Central memory CD8-positive, alpha-beta T cell (primary cell): Measurements from ENCODE around the gene HASPIN.
A peak's percentile ranks its signal among the peaks of the same experiment; 100 is the strongest.

ENCODE experiments used
- ATAC-seq: fragments of 150-1000 bp; cut with Tn5 transposase; replicated peaks from 2 replicates; pipeline ENCODE4 v1.10.0; 2022; ENCODE audit warnings: mild to moderate bottlenecking, moderate FRiP score, moderate number of reproducible peaks; ENCODE audit not compliant: poor library complexity, severe bottlenecking; ENCODE audit errors: extremely low read depth
- DNase-seq, 2 donors: peaks; one replicate each; pipeline ENCODE4 v3.0.0; 2021; ENCODE audit warnings: low spot score in 2 of 2
- H3K27ac Mint-ChIP-seq: one replicate; pipeline ENCODE4 v1.8.0; 2022; ENCODE audit warnings: low read depth, mild to moderate bottlenecking, moderate library complexity, mixed read lengths
- H3K27me3 Mint-ChIP-seq: one replicate; pipeline ENCODE4 v1.8.0; 2022; ENCODE audit warnings: mixed read lengths
- H3K36me3 Mint-ChIP-seq: one replicate; pipeline ENCODE4 v1.8.0; 2022; ENCODE audit warnings: mild to moderate bottlenecking, moderate library complexity, mixed read lengths; ENCODE audit not compliant: insufficient read depth
- H3K4me1 Mint-ChIP-seq: one replicate; pipeline ENCODE4 v1.8.0; 2022; ENCODE audit warnings: mixed read lengths
- H3K4me3 Mint-ChIP-seq: one replicate; pipeline ENCODE4 v1.8.0; 2022; ENCODE audit warnings: mild to moderate bottlenecking, moderate library complexity, mixed read lengths
- H3K9me3 Mint-ChIP-seq: one replicate; pipeline ENCODE4 v1.8.0; 2022; ENCODE audit warnings: mixed read lengths

Gene HASPIN

DNA sequence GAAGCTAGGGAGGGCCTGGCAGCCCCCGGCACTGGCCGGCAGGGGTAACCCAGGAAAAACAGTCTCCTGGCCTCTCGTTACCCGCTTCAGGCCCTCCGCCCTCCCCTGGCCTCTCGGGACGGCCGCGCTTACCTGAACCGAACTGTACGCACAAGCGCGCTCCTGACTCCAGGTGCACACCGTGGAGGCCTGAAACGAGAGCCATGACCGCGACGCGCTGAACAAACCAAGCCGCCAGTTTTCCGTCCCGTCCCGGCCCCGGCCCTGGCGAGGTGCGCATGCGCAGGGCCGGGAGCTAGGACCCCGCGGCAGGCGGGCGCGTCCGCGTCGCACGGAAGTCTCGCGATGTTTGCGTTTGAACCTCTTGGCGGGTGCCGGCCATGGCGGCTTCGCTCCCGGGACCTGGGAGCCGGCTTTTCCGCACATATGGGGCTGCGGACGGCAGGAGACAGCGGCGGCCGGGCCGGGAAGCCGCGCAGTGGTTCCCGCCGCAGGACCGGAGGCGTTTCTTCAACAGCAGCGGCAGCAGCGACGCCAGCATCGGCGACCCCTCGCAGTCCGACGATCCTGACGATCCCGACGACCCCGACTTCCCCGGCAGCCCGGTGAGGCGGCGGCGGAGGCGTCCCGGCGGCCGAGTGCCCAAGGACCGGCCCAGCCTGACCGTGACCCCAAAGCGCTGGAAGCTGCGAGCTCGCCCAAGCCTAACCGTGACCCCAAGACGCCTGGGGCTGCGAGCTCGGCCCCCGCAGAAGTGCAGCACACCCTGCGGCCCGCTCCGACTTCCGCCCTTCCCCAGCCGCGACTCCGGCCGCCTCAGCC is at the start of gene HASPIN:
Gene HASPIN (plus strand): TSS at position 348 of the 822 bp plus-strand sequence. CDS start 33 bp downstream, at position 381.
- Mint-ChIP-seq H3K27ac (peak within 1 kb of the TSS; percentile 81), H3K9me3 (no peaks in the 10 kb centered on the region), H3K36me3 (peaks cover 42% of the 10 kb centered on the region), H3K4me3 (peak within 1 kb of the TSS; percentile 81), H3K27me3 (no peaks in the 10 kb centered on the region), H3K4me1 (peaks cover 30% of the 10 kb centered on the region)
- peak; percentile 92 for ATAC-seq
- peak; percentile 81 to 82 for DNase-seq

DNA sequence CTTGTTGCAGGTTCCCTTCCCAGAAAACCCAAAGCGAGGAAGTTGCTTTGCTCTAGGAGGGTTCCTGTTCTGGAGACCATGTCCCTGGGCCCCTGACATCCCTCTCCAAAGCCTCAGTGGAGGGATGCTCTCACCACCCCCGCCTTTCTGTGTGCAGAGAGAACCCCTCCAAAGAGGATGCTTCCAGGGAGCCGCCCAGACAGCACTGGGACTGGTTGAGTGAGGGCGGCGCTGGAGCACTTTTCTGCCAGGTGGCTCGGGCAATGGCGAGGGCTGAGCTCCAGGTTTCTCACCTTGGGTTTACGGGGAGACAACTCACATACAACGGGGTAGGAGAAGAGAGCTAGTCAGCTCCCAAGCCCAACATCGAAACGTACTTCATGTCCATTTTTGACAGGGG is 47.8 kb upstream of the HASPIN start:
- H3K27ac Mint-ChIP-seq: no peak overlapping the region
- H3K9me3 Mint-ChIP-seq: no peaks in the 10 kb centered on the region

DNA sequence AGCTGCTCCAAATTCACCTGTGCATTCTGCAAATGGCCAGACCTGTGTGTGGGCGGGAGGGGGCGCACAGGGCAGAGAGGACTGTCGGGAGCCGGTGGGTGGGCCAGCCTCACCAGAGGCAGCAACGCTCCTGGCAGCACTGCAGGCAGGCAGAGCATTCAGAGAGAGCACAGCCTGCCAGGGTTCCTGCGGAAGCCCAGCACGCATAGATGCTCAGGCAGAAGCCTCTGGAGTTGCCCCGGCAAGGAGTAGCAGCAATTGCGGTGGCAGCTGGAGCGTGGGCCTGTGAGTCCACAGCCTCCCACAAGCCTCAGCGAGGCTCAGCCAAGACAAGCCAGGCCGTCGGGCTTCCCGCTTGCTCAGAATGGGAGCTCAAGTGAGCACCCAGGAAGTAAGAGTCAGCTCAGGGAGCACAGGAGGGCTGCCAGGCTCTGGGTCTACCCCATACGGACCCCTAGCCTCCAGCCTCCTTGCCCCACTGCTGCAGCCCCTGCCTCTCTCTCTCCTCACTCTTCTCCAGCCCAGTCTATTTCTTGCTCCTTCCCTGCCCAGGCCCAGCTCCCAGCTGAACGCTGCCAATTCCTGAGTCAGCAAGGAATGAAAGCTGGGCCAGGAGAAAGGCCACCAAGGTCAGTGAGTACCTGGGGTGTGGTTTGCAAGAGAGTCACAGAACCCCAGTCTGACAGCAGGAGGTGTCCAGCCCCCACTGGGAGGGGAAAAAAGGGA is 45.4 kb upstream of the HASPIN start:
- Mint-ChIP-seq H3K4me3 (no peak overlapping the region), H3K36me3 (peaks cover 5% of the 10 kb centered on the region)

More for the DNA sequence above, 47.8 kb upstream of the HASPIN start:
- Mint-ChIP-seq H3K36me3 (peaks cover 5% of the 10 kb centered on the region), H3K27me3 (no peaks in the 10 kb centered on the region), H3K4me1 (peaks cover 6% of the 10 kb centered on the region), H3K4me3 (no peak overlapping the region)
- no peak for ATAC-seq
- no peak for DNase-seq

DNA sequence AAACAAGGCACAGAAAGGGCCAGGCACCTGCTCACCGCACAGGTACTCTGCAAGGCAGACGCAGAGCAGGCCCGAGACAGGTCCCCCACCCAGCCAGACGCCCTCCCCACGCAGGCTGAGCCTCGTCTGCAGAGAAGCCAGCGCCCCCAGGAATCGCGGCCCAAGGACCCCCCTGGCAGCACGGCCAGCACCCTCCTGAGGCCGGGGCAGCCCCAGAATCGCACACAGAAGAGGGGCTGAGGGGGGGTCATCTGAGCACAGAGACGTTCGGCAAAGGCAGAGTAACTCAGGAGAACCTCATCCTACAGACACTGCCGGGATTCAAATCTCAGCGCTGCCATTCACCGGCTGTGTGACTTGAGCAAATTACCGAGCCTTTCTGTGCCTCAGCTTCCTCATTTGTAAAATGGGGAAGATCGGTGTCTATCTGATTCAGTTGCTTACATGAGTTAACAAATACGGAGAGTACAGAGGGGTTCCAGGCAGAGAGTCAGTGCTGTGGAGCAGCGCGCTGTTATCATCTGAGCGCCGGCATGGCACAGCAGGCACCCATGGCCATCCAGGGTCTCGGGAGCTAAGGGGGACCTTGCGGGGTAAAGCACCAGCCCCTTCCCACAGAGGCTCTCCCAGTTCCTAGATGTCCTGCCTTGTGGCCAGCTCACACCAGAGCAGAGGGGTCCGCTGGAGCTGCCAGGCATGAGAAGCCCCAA is 44.7 kb upstream of the HASPIN start:
- DNase-seq: no peak
- peaks cover 11% of the 10 kb centered on the region for H3K4me1 Mint-ChIP-seq
- H3K36me3 Mint-ChIP-seq: peaks cover 5% of the 10 kb centered on the region
- no peaks in the 10 kb centered on the region for H3K27me3 Mint-ChIP-seq
- no peak overlapping the region for H3K4me3 Mint-ChIP-seq
- no peaks in the 10 kb centered on the region for H3K9me3 Mint-ChIP-seq
- no peak for ATAC-seq
- no peak overlapping the region for H3K27ac Mint-ChIP-seq

More for the DNA sequence above, 45.4 kb upstream of the HASPIN start:
- ATAC-seq (no peak), DNase-seq (no peak)
- Mint-ChIP-seq H3K27me3 (no peaks in the 10 kb centered on the region), H3K27ac (no peak overlapping the region), H3K4me1 (peaks cover 9% of the 10 kb centered on the region), H3K9me3 (no peaks in the 10 kb centered on the region)

DNA sequence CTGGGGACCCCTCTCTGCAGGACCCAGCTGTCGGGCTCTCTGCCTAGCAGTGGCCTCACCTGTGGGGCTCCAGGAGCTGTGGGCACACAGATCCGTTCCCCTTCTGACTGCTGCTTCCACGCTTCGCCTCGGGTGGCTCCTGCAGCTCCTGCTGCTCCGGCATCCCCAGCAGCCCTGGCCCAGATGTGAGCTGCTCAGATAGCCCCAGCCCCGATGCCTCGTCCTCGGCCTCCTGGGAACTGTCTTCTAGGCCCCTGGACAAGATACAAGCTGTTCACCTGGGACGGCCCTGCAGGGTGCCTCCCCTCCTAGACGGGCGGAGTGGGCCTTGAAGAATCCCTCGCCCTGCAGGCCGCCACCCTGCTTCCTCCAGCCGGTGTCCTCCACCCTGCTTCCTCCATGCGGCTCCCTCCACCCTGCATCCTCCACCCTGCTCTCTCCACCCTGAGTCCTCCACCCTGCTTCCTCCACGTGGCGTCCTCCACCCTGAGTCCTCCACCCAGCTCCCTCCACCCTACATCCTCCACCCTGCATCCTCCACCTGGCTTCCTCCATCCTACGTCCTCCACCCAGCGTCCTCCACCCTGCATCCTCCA is 44.1 kb upstream of the HASPIN start:
- Mint-ChIP-seq H3K36me3 (peaks cover 5% of the 10 kb centered on the region), H3K4me1 (peaks cover 11% of the 10 kb centered on the region), H3K27ac (no peak overlapping the region), H3K27me3 (no peaks in the 10 kb centered on the region), H3K4me3 (no peak overlapping the region), H3K9me3 (no peaks in the 10 kb centered on the region)
- no peak for ATAC-seq
- no peak for DNase-seq

DNA sequence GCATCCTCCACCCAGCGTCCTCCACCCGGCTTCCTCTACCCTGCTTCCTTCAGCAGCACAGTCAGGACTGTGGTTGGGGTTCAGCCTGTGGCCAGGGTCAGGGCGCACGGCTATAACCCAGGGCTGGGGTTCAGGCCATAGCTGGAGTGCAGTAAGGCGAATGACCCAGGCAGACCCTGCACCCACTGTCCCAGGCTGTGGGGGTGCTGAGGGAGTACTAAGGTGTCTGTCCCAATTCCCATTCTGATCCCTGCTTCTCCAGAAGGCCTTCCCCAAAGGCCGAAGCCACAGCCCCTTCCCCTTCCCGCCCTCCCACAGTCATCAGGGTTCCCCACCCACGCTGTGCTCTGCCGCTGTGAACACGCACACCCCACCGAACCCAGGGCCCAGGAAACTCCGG is 42.6 kb upstream of the HASPIN start:
- Mint-ChIP-seq H3K36me3 (peaks cover 11% of the 10 kb centered on the region), H3K27me3 (no peaks in the 10 kb centered on the region), H3K9me3 (no peaks in the 10 kb centered on the region), H3K4me3 (no peak overlapping the region), H3K4me1 (peaks cover 11% of the 10 kb centered on the region), H3K27ac (no peak overlapping the region)
- no peak for ATAC-seq
- no peak for DNase-seq

DNA sequence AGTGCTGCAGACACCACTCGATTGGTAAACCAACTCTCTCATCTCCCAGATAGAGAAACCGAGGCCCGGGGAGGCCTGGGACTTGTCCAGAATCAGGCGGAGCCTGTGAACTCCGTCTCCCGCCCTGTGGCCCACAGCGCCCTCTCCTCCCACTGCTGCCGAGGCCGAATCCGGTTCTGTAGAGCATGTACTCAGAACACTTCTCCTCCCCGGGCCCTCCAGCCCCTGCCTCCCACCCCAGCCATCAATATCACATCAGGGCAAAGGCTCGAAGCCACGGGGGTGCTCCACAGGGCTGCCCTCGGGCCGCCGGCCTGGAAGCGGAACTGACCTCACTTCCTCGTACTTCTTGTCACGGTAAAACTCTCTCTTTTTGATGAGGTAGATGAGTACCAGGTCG is 42.1 kb upstream of the HASPIN start:
- Mint-ChIP-seq H3K27me3 (no peaks in the 10 kb centered on the region), H3K9me3 (no peaks in the 10 kb centered on the region), H3K4me1 (peaks cover 11% of the 10 kb centered on the region), H3K4me3 (no peak overlapping the region), H3K36me3 (peaks cover 11% of the 10 kb centered on the region), H3K27ac (no peak overlapping the region)
- no peak for DNase-seq
- ATAC-seq: no peak

DNA sequence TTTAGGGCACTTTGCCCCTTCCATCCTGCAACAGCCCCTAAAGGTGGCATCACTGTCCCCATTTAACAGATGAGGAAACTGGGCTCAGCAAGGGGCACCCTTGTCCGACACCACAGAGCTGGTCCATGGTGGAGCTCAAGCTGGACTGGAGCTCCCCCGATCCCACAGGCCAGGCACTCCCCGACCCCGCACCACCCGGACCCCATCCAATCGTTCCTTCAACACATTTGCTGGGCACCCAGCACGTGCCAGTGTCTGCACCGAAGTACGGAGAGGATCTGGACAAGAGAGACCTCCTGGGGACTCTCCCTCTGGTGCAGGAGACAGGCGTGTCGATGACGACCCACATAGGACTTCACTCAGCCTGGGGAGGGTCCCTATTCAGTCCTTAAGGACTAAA is 41.7 kb upstream of the HASPIN start:
- Mint-ChIP-seq H3K4me1 (peaks cover 11% of the 10 kb centered on the region), H3K4me3 (no peak overlapping the region), H3K36me3 (peaks cover 11% of the 10 kb centered on the region), H3K9me3 (no peaks in the 10 kb centered on the region), H3K27ac (no peak overlapping the region), H3K27me3 (no peaks in the 10 kb centered on the region)
- no peak for DNase-seq
- no peak for ATAC-seq

DNA sequence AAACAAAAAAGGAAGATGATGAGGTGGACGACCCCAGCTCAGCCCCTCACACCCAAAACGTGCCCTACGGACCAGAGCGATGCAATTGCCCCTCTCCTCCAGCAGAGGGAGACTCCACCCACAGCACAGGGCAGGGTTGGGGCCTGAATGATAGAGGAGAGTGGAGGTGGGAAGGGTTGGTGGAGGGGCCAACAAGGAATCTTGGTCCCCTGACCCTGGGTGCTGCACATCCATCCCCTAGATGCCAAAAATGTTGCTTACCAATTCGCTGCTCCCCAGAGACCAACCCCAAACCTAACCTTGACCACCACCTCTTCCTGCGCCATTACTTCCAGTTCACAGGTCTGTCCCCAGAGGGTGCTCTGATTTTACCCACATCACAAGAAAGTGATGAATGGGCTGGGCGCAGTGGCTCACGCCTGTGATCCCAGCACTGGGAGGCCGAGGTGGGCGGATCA is 40.6 kb upstream of the HASPIN start:
- no peak overlapping the region for H3K27ac Mint-ChIP-seq
- peaks cover 10% of the 10 kb centered on the region for H3K36me3 Mint-ChIP-seq
- DNase-seq (peak; percentile 37 to 46), ATAC-seq (peak; percentile 73)
- H3K4me3 Mint-ChIP-seq: no peak overlapping the region
- no peaks in the 10 kb centered on the region for H3K27me3 Mint-ChIP-seq
- peaks cover 11% of the 10 kb centered on the region for H3K4me1 Mint-ChIP-seq
- no peaks in the 10 kb centered on the region for H3K9me3 Mint-ChIP-seq

DNA sequence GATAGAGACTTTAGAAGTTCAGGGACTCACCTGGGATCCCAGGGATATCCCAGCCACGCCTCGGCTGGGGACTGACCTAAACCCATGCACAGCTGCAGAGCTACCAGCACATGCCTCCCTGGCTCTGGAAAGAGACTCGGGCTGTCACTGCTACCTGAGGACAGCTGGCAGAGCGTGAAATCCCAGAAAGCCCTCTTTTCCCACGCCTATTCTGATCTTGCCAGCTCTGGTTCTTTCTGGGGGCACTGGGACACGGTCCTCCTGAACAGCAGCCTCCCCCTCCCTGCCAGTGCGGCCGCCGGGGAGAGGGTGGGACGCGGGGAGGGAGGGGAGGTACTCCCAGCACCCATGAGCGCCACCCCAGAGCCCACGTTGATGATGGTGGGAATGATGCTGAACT is 38.5 kb upstream of the HASPIN start:
- Mint-ChIP-seq H3K4me1 (peaks cover 11% of the 10 kb centered on the region), H3K36me3 (peaks cover 14% of the 10 kb centered on the region), H3K4me3 (no peak overlapping the region), H3K9me3 (no peaks in the 10 kb centered on the region), H3K27me3 (no peaks in the 10 kb centered on the region), H3K27ac (peak overlapping the region; percentile 65)
- DNase-seq (no peak), ATAC-seq (no peak)

DNA sequence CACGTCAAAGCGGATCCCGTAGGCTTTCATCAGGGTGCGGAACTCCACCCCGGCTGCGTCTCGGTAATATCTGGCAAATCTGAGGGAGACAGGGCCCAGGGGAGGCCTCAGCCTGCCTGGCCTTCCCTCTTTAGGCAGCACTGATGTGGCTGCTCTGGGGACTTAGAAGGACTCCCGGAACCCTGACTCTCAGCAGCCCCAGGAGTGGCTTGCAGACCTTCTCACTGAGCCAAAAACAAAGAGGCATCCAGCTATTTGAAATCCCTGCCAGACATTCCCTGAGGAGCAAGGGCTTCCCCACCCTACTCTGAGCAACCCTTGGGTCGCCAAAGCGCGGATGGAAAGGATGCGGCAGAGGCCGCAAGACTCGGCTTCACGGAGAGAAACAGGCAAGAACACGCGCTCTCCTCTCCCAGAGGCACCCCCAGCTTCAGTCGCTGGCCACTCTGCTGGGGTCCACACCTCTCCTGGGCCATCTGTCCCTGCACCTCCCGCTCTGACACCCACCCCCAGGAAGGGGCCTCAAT is 35.6 kb upstream of the HASPIN start:
- Mint-ChIP-seq H3K27ac (no peak overlapping the region), H3K9me3 (no peaks in the 10 kb centered on the region), H3K4me3 (no peak overlapping the region), H3K36me3 (peaks cover 16% of the 10 kb centered on the region), H3K4me1 (peaks cover 9% of the 10 kb centered on the region), H3K27me3 (no peaks in the 10 kb centered on the region)
- DNase-seq: no peak
- ATAC-seq: no peak

DNA sequence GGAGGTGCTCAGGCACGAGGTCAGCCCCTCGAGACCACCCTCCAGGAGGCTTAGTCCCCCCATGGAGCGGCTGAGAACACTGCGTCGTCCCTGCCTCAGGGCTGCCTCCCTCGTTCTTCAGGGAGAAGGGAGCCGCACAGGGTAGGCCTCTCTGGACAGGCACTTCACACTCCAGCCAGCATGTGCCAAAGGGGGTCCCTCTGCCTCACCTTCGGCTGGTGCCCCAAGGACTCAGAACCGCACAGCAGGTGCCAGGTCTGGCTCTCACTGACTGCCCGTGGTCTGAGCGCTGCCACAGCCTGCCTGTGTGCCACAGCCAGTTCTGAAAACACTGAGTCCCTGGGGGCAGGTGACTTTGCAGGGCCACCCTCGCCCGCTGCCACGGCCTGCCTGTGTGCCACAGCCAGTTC is 34.8 kb upstream of the HASPIN start:
- peaks cover 8% of the 10 kb centered on the region for H3K4me1 Mint-ChIP-seq
- no peaks in the 10 kb centered on the region for H3K9me3 Mint-ChIP-seq
- ATAC-seq (no peak), DNase-seq (no peak)
- no peak overlapping the region for H3K4me3 Mint-ChIP-seq
- peaks cover 18% of the 10 kb centered on the region for H3K36me3 Mint-ChIP-seq
- H3K27ac Mint-ChIP-seq: no peak overlapping the region
- H3K27me3 Mint-ChIP-seq: no peaks in the 10 kb centered on the region
